Mesenchymal stem cell (in vitro differentiated cells and primary cell): ENCODE measurements around the gene INS.

Source experiments
- DNase-seq: peaks from one replicate; pipeline ENCODE4 v3.0.0-alpha.2; 2013
- H2AFZ ChIP-seq: one replicate; pipeline ENCODE4 v1.6.1; 2013; ENCODE audit warnings: low read depth, mild to moderate bottlenecking, control low read depth, inconsistent platforms, low read length, moderate library complexity
- H2AK5ac ChIP-seq: 2 replicates; pipeline ENCODE4 v1.6.1; 2013; ENCODE audit warnings: low read length, moderate library complexity, mild to moderate bottlenecking, inconsistent platforms; ENCODE audit not compliant: severe bottlenecking
- H2BK120ac ChIP-seq: one replicate; pipeline ENCODE4 v1.6.1; 2013; ENCODE audit warnings: low read depth, mild to moderate bottlenecking, inconsistent platforms, low read length, moderate library complexity
- H2BK12ac ChIP-seq, 2 experiments: one replicate each; pipeline ENCODE4 v1.6.1; 2013; ENCODE audit warnings: inconsistent platforms in 2 of 2, low read length in 2 of 2, mild to moderate bottlenecking in 2 of 2, moderate library complexity in 2 of 2, control low read depth in 1 of 2
- H2BK15ac ChIP-seq: one replicate; pipeline ENCODE4 v1.6.1; 2013; ENCODE audit warnings: mild to moderate bottlenecking, low read depth, inconsistent platforms; ENCODE audit not compliant: poor library complexity, severe bottlenecking
- H2BK5ac ChIP-seq: 2 replicates; pipeline ENCODE4 v1.6.1; 2013; ENCODE audit warnings: low read depth, mild to moderate bottlenecking, low read length, control low read depth, inconsistent platforms; ENCODE audit not compliant: poor library complexity, severe bottlenecking
- H3K14ac ChIP-seq, 2 experiments: one replicate each; pipeline ENCODE4 v1.6.1; 2013; ENCODE audit warnings: inconsistent platforms in 2 of 2, low read length in 2 of 2, control low read depth in 1 of 2, mild to moderate bottlenecking in 1 of 2, moderate library complexity in 1 of 2
- H3K18ac ChIP-seq, 2 experiments: one replicate each; pipeline ENCODE4 v1.6.1; 2013; ENCODE audit warnings: inconsistent platforms in 2 of 2, low read length in 2 of 2, control low read depth in 1 of 2, low read depth in 1 of 2, mild to moderate bottlenecking in 1 of 2
- H3K23ac ChIP-seq, 2 experiments: one replicate each; pipeline ENCODE4 v1.6.1; 2013; ENCODE audit warnings: inconsistent platforms in 2 of 2, low read length in 2 of 2, mild to moderate bottlenecking in 2 of 2, moderate library complexity in 2 of 2, control low read depth in 1 of 2
- H3K27ac ChIP-seq: 2 replicates; pipeline ENCODE4 v1.5.1; 2013; ENCODE audit warnings: mild to moderate bottlenecking, moderate library complexity, low read length, control low read depth, inconsistent platforms; ENCODE audit not compliant: poor library complexity, severe bottlenecking
- H3K27me3 ChIP-seq, 2 experiments: 2 replicates each; pipeline versions ENCODE4 v1.6.1 to v1.7.0; 2013; ENCODE audit warnings: low read length in 2 of 2, mild to moderate bottlenecking in 2 of 2, moderate library complexity in 2 of 2, control low read depth in 1 of 2, inconsistent platforms in 1 of 2; ENCODE audit not compliant: control insufficient read depth in 1 of 2, insufficient read depth in 1 of 2
- H3K36me3 ChIP-seq, 2 experiments: 2 replicates each; pipeline versions ENCODE4 v1.6.1 to v1.7.0; 2013; ENCODE audit warnings: low read length in 2 of 2, control low read depth in 1 of 2, inconsistent platforms in 1 of 2, low read depth in 1 of 2, mild to moderate bottlenecking in 1 of 2; ENCODE audit not compliant: insufficient read depth in 2 of 2, control insufficient read depth in 1 of 2
- H3K4ac ChIP-seq, 2 experiments: one replicate each; pipeline ENCODE4 v1.6.1; 2013; ENCODE audit warnings: inconsistent platforms in 2 of 2, low read length in 2 of 2, mild to moderate bottlenecking in 2 of 2, moderate library complexity in 2 of 2, control low read depth in 1 of 2, low read depth in 1 of 2
- H3K4me1 ChIP-seq: 2 replicates; pipeline ENCODE4 v1.6.1; 2013; ENCODE audit warnings: low read depth, low read length, control low read depth; ENCODE audit not compliant: control insufficient read depth, insufficient read depth
- H3K4me2 ChIP-seq: 2 replicates; pipeline ENCODE4 v1.6.1; 2013; ENCODE audit warnings: low read length, mild to moderate bottlenecking, inconsistent platforms; ENCODE audit not compliant: poor library complexity, severe bottlenecking
- H3K4me3 ChIP-seq, 2 experiments: 2 replicates each; pipeline versions ENCODE4 v1.5.1 to v1.7.0; 2013; ENCODE audit warnings: low read length in 2 of 2, mild to moderate bottlenecking in 2 of 2, control low read depth in 1 of 2, low read depth in 1 of 2; ENCODE audit not compliant: insufficient read depth in 1 of 2
- H3K79me1 ChIP-seq: replicated peaks from 2 replicates; pipeline ENCODE4 v1.6.1; 2013; ENCODE audit warnings: mild to moderate bottlenecking, control low read depth, low read length, inconsistent platforms; ENCODE audit not compliant: poor library complexity, severe bottlenecking
- H3K9ac ChIP-seq: 2 replicates; pipeline ENCODE4 v1.7.0; 2013; ENCODE audit warnings: mild to moderate bottlenecking, low read length, moderate library complexity
- H3K9me3 ChIP-seq: 2 replicates; pipeline ENCODE4 v1.7.0; 2013; ENCODE audit warnings: mild to moderate bottlenecking, low read length; ENCODE audit not compliant: control insufficient read depth
- H4K8ac ChIP-seq: one replicate; pipeline ENCODE4 v1.6.1; 2013; ENCODE audit warnings: inconsistent platforms, mild to moderate bottlenecking, low read length, moderate library complexity
- H4K91ac ChIP-seq: one replicate; pipeline ENCODE4 v1.6.1; 2013; ENCODE audit warnings: mild to moderate bottlenecking, low read length, inconsistent platforms
- WGBS: methylation state at CpG from one replicate; pipeline ENCODE4 v1.1.7; 2013; ENCODE audit warnings: mixed read lengths; 5-methylcytosine and 5-hydroxymethylcytosine counted together

Gene INS

GRCh38 chr11:2164081-2164480, 3.1 kb upstream of the INS start:
- Histone ChIP-seq H4K8ac (no peak overlapping the region), H3K18ac (no peak overlapping the region), H3K9ac (no peak overlapping the region), H2AK5ac (no peak overlapping the region), H3K14ac (peak overlapping the region in 1 of 2 experiments; percentile 36), H3K4ac (no peak overlapping the region), H3K4me3 (no peak overlapping the region), H2BK120ac (no peak overlapping the region), H2BK5ac (no peak overlapping the region), H3K4me1 (peaks cover 2% of the 10 kb centered on the region), H3K4me2 (no peak overlapping the region), H2BK15ac (no peak overlapping the region), H2AFZ (no peak overlapping the region), H4K91ac (no peak overlapping the region), H3K27me3 (peaks cover 0 to 37% of the 10 kb centered on the region in 2 experiments), H3K9me3 (no peaks in the 10 kb centered on the region), H2BK12ac (no peak overlapping the region), H3K23ac (no peak overlapping the region), H3K36me3 (no peaks in the 10 kb centered on the region), H3K27ac (no peak overlapping the region), H3K79me1 (no peaks in the 10 kb centered on the region)
- DNase-seq: no peak
- WGBS: 91% methylated on average over 22 of the region's 22 CpGs

- Histone ChIP-seq H3K79me1 (no peaks in the 10 kb centered on the region), H3K9me3 (no peaks in the 10 kb centered on the region), H2BK120ac (no peak overlapping the region), H4K91ac (no peak overlapping the region), H3K4me1 (peaks cover 2% of the 10 kb centered on the region), H2BK5ac (no peak overlapping the region), H3K4ac (no peak overlapping the region), H3K23ac (no peak overlapping the region), H3K4me3 (no peak overlapping the region), H2AK5ac (no peak overlapping the region), H3K14ac (no peak overlapping the region), H3K9ac (no peak overlapping the region), H3K27me3 (peaks cover 0 to 36% of the 10 kb centered on the region in 2 experiments), H4K8ac (no peak overlapping the region), H2AFZ (no peak overlapping the region), H2BK15ac (no peak overlapping the region), H3K27ac (no peak overlapping the region), H2BK12ac (no peak overlapping the region), H3K4me2 (no peak overlapping the region), H3K18ac (no peak overlapping the region), H3K36me3 (no peaks in the 10 kb centered on the region)
- DNase-seq: no peak
- 71% methylated on average over 12 of the region's 12 CpGs for WGBS
Measured at GRCh38 chr11:2163428-2163978, 2.5 kb upstream of the INS start.

GRCh38 chr11:2159536-2160413, 1.2 kb downstream of the INS start:
- H4K91ac ChIP-seq: no peak overlapping the region
- H2BK120ac ChIP-seq: no peak overlapping the region
- H2AK5ac ChIP-seq: no peak overlapping the region
- no peak overlapping the region for H3K4me3 ChIP-seq
- H3K4ac ChIP-seq: no peak overlapping the region
- no peak overlapping the region for H3K18ac ChIP-seq
- H3K79me1 ChIP-seq: no peaks in the 10 kb centered on the region
- no peak overlapping the region for H4K8ac ChIP-seq
- peaks cover 8 to 45% of the 10 kb centered on the region in 2 experiments for H3K27me3 ChIP-seq
- no peaks in the 10 kb centered on the region for H3K9me3 ChIP-seq
- H2BK15ac ChIP-seq: no peak overlapping the region
- H2BK5ac ChIP-seq: no peak overlapping the region
- WGBS: 83% methylated on average over 34 of the region's 36 CpGs
- H3K4me1 ChIP-seq: no peaks in the 10 kb centered on the region
- H3K23ac ChIP-seq: no peak overlapping the region
- no peak for DNase-seq
- no peak overlapping the region for H3K14ac ChIP-seq
- no peak overlapping the region for H3K4me2 ChIP-seq
- no peak overlapping the region for H2BK12ac ChIP-seq
- H3K36me3 ChIP-seq: no peaks in the 10 kb centered on the region
- H3K9ac ChIP-seq: no peak overlapping the region
- no peak overlapping the region for H2AFZ ChIP-seq
- H3K27ac ChIP-seq: no peak overlapping the region

- Histone ChIP-seq H3K9ac (no peak overlapping the region), H2BK12ac (no peak overlapping the region), H3K4me2 (no peak overlapping the region), H4K91ac (no peak overlapping the region), H3K4me3 (no peak overlapping the region), H3K4me1 (no peaks in the 10 kb centered on the region), H3K14ac (no peak overlapping the region), H3K79me1 (no peaks in the 10 kb centered on the region), H3K9me3 (no peaks in the 10 kb centered on the region), H4K8ac (no peak overlapping the region), H2BK5ac (no peak overlapping the region), H3K27ac (no peak overlapping the region), H3K23ac (peak overlapping the region in 1 of 2 experiments; percentile 42), H3K27me3 (peaks cover 10 to 47% of the 10 kb centered on the region in 2 experiments), H2AK5ac (no peak overlapping the region), H2BK15ac (no peak overlapping the region), H3K4ac (no peak overlapping the region), H2BK120ac (no peak overlapping the region), H2AFZ (no peak overlapping the region), H3K36me3 (no peaks in the 10 kb centered on the region), H3K18ac (no peak overlapping the region)
- DNase-seq: no peak
- 86% methylated on average over 4 of the region's 10 CpGs for WGBS
Measured at GRCh38 chr11:2158966-2159365, 2.0 kb downstream of the INS start.
